ENCODE data around the gene PAPPA.

GRCh38 chr9:116179568-116179967, 26.0 kb downstream of the PAPPA start:
- TF ChIP-seq CTCF (IDR thresholded peaks at IDR 0.05; ENCODE audit: poor library complexity, severe bottlenecking) (no peak), REST (IDR thresholded peaks at IDR 0.05; ENCODE audit: borderline replicate concordance) (no peak), MXI1 (conservative IDR thresholded peaks at IDR 0.05; ENCODE audit: poor library complexity, severe bottlenecking) (no peak), TAF1 (IDR thresholded peaks at IDR 0.05; ENCODE audit: low read depth) (no peak), EZH2 (IDR thresholded peaks at IDR 0.05; ENCODE audit: borderline replicate concordance, insufficient read depth, low read length, poor library complexity, severe bottlenecking) (no peak), SMC3 (conservative IDR thresholded peaks at IDR 0.05; ENCODE audit: poor library complexity) (no peak), POLR2AphosphoS5 (IDR thresholded peaks at IDR 0.05) (no peak)
